ENCODE results near the gene SUPT20HL2.
"Not testable (repeated sequence)": the region's sequence is repeated elsewhere in the genome, so short reads cannot be mapped to it uniquely, and the experiment has no call there.

SUPT20HL2 gene

DNA sequence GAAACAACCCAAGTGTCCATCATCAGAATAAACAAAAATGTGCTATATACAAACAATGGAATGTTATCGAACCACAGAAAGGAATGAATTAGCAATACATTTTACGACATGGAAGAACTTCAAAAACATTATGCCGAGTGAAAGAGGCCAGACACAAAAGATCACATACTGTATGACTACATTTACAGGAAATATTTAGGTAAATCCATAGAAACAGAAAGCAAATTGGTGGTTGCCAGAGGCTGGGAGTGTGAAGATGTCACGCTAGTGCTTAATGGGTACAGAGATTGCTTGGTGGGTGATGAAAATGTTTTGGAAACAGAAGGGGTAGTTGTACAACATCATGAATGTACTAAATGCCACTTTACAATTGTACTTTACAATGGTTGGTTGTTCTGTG, 5.1 kb downstream of the SUPT20HL2 start:
- DNase-seq: not testable (repeated sequence)

DNA sequence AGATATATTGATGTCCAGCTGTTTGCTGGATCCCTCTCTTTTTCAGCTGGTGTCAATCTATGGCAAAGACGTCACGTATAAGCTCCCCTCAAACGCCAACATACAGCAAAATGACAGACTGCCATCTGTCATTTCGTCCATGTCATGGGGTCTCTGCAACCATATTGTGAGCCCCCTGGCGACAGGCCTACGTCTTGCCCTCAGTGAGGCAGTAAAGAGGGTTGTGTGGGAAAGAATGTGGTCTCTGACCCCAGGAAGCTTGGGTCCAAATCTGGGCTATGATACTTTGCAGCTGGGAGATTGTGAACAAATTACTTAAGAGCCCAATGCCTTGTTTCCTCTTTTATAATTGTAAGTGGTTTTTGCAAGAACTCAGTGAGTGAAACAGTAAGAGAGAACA, 7.4 kb downstream of the SUPT20HL2 start:
- DNase-seq: peak; percentile 13

DNA sequence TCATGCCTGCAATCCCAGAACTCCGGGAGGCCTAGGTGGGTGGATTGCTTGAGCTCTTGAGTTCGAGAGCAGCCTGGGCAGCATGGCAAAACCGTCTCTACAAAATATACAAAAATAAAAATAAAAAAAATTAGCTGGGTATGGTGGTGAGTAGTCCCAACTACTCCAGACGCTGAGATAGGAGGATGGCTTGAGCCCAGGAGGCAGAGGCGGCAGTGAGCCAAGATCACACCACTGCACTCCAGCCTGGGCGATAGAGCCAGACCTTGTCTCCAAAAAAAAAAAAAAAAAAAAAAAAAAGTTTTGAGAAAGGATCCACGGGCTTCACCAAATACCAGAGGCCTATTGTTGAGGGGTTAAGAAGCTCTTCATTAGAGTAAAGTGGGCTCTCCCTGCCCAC, 8.0 kb downstream of the SUPT20HL2 start:
- no peak for DNase-seq

DNA sequence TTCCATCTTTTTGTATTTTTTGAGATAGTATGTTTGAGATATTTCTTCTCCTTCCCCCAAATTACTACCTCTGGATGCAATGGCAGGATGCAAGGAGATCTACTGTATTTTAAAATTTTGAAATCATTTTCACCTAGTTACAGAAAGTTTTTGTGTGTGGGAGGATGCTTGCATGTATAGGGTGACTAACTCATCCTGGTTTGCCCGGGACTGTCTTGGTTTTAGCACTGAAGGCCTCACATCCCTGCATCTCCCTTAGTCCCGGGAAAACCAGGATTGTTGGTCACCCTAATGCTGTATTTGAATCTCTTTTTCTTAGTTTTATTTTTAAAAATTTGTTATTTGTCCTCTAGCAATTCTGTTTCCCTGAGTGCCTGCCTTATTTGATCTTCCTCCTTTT, 12.1 kb downstream of the SUPT20HL2 start:
- DNase-seq: no peak

DNA sequence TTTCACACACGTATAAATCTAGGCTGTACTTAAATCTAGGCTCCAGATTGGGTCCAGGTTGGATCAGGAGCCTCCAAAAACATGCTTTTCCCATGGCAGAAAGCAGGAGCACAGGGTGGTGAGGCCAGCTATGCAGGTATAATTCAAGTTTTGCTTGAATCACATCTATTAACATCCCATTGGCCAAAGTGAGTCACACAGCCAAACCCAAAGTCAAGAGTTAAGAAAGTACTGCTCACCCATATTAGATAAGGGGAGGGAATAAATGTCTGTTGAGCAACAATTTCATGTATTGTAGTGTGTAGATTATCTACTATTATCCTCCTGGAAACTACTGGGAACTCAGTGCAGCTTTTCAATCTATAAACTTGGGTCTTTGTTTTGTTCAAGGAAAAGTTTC, 12.8 kb downstream of the SUPT20HL2 start:
- no peak for DNase-seq

DNA sequence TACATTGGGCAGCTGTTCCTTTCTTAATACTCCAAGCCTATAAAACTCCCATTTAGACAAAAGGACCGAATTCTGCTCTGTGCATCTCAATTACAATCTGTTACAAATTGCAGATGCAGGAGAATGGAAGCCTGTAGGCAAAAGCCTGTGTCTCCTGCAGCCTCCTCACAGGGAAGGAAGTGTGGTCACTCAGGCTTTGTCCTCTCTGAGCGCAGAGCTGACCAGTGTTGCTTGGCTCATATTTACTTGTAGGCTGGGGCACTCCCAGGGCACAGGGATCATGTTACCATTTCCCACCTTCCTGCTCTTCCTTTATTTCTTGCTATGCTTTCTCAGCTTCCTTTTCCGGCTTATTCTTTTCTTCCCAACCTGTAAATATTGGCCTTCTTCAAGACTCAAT, 15.7 kb downstream of the SUPT20HL2 start:
- no peak for DNase-seq

DNA sequence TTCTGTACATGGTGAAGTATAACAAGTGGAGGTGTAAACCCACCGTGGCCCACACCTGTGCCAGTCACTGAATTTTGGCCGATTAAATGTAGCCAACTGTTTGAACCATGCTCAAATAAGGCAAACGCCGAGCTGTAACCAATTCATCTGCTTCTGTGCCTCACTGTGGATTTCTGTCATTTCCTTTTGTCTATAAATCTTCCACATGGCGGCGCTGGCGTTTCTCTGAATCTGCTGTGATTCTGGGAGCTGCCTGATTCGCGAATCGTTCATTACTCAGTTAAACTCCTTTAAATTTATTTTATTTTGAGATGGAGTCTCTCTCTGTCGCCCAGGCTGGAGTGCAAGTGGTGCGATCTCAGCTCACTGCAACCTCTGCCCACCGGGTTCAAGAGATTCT, 19.2 kb downstream of the SUPT20HL2 start:
- DNase-seq: peak; percentile 26

DNA sequence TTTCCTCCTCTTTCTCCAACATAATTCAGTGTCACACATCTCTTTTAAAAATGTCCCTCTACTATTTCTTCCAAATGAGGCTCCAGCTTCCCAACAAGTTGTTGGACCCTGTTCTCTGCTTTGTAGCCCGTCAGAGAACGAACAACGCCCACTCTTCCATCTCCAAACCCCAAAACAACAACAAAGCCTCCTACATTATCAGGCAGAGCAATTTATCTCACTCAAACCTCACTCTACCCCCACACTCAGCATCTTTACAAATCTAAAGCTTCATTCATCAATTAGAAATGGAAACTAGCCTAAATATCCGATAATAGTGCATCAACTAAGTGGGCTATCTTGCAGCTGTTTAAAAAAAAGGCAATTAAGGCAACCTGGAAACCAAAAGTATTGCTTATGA, 20.5 kb downstream of the SUPT20HL2 start:
- DNase-seq: no peak

DNA sequence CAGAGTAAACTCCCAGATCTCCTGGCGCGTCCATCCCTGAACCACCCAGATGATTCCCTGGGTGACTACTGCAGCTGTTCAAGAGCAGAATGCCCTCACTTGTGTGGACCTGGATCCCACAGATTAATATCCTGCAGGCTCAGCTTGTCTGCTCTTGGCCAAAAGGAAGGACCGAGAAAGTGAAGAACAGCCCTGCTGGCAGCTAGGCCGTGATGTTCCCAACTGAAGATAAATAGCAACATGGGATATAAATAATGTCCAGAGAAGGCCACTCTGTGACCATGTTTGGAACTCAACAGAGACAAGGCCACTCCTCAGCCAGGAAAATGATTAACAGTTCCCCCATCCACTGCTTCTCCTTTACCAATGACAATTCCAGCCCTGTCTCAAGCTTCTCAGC, 21.5 kb downstream of the SUPT20HL2 start:
- no peak for DNase-seq

DNA sequence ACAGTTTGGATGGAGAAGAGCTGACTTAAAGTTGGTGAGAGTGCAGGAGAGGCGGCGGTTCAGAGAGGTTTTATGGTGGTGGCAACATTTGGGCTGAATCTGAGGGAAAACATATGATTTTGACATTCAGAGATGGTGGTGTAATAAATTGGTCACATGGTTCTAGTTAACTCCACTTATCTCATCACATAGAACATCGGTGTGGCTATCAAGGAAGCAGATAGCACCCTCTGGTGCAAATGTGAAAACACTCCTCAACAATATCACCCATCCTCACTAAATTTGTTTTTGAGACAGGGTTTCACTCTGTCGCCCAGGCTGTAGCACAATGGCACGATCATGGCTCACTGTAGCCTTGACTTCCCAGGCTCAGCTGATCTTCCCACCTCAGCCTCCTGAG, 28.8 kb downstream of the SUPT20HL2 start:
- DNase-seq: no peak

DNA sequence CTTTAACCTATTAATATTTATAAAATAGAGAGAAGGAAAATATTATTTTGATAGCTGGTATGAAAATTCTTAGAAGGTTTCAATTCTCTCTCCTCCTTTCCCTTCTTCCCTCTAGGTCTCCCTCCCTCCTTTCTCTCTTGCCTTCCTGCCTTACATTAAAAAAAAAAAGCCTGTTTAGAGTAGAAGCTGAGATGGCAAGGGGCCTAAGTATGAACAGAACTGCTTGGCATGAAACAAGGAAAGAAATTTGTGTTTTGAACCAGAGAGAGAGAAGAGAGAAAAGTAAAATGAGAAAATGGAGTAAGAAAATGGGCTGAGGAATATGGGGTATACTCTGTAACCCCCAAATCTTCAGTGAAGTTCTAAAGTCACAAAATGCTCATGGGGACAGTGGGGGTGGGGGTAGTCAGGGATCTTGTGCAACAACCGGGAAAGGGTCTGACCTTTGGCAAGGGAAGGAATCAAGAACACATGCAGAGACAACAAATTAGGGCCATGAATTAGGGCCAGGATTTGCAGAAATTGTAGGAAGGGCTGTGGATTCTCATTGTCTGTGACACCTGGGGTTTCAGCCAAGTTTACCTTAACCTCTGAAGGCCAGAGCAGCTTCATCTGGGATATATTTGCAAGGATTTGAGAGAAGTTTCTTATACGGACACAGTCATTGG, 30.6 kb downstream of the SUPT20HL2 start:
- peak; percentile 6 for DNase-seq

DNA sequence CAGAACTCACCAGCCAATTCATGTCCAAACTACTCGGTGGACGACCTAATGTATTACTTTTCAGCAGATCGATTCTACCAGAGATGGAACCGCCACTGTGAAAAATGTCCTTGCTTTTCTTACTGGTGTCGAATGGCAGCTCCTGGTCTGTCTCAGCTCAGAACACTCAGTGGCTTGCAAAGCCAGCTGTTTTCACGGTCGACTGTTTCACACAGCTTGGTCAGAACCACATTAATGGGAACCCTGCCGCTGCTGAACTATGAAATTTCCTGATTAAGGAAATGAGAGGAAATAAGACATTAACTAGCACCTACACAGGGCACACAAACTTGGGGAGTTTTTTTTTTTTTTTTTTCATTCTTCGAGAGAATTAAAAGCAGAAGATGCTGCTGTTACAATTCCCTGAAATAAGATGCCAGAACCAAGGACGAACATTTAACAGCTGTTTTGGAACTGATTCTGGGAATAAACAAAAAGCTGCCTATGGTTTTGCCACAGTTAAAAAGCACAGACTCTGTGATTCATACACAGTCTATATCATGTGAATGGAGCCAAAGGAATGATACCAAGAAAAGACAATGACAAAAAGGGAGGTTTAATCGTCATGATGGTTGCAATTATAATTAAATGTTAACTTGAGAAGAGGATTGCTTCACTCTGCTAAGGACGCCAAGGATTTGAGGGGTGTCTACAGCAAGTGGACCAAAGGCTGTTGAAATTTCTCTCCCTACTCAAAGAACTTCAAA, 31.3 kb downstream of the SUPT20HL2 start:
- DNase-seq: peak; percentile 38

DNA sequence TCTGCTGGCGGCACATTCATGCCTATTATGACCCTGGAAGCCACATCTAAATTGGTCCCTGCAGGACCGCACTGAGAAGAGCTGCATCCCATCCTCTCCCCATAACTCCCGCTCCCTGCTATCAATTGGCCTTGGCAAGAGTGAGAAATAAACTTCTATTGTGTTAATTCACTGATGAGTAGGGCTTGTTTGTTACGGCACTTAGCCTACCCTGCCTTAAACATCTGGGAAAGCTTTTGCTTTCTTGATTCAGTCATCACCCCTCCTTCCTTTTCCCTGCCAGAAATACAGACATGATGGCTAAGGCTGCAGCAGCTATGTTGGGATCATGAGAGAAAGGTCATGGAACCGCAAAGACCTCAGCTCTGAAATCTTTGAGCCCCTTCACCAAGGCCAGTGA, 36.5 kb downstream of the SUPT20HL2 start:
- DNase-seq: no peak

DNA sequence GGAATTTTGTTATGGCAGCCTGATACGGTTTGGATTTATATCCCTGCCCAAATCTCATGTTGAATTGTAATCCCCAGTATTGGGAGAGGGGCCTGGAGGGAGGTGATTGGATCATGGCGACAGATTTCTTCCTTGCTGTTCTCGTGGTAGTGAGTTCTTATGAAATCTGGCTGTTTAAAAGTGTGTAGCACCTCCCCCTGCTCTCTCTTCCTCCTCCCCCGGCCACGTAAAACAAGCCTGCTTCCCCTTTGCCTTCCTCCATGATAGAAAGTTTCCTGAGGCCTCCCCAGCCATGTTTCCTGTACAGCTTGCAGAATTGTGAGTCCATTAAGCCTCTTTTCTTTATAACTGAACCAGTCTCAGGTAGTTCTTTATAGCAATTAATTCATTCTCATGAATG, 37.9 kb downstream of the SUPT20HL2 start:
- DNase-seq: no peak

DNA sequence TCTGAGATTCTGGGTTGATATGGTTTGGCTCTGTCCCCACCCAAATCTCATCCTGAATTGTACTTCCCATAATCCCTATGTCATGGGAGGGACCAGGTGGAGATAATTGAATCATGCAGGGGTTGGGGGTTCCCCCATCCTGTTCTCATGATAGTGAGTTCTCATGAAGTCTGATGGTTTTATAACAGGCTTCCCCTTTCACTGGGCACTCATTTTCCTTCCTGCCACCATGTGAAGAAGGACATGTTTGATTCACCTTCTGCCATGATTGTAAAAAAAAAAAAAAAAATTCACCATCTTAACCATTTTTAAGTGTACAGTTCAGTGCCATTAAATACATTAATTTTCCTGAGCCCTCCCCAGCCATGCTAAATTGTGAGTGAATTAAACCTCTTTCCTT, 42.6 kb downstream of the SUPT20HL2 start:
- no peak for DNase-seq

DNA sequence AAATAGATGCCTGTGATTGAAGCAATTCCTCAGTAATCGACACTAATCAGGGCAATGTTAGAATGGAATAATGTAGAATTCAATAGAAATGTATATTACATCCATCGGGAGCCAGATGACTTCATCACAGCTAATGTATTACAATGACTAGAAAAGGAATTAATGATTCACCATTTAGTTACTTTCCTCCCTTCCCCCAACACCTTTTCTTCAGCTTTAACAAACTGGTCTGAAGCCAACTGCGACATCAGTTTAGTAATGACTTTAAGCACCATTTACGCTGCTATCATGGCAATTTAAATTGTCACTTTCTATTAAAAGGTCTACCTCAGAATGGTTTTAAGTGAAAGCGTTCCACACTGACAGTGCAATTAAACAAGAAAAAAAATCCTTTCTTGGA, 45.1 kb downstream of the SUPT20HL2 start:
- no peak for DNase-seq

DNA sequence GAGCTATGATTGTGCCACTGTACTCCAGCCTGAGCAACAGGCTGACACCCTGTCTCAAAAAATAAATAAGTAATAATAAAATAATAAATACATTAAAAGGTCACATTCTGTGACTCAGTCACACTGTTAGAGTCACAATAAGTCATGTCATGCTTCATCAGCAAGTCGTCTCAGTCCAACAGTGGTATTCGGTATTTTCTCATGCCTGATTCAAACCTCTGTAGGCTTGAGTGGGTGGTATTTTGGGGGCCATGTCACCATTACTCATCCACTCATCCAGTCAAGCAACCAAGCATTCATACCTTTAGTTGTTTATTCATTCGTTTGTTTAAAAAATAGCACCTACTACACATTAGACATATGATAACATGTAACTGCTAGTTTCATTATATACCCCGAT, 46.9 kb downstream of the SUPT20HL2 start:
- DNase-seq: no peak

DNA sequence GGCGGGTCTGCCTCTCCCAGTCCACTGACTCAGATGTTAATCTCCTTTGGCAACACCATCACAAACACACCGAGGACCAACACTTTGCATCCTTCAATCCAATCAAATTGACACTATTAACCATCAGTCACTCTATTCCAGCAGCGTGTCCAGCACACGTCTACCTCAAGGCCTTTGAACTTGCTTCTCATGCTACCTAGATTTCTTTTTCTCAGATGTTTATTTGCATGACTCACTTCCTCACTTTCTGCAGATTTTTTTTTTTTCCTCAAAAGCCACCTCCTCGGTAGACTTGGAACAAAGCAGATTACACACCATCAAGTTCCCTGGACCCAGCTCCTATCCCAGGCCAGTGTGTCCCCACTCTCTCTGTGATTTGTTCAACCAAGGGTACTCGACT, 49.5 kb downstream of the SUPT20HL2 start:
- no peak for DNase-seq

DNA sequence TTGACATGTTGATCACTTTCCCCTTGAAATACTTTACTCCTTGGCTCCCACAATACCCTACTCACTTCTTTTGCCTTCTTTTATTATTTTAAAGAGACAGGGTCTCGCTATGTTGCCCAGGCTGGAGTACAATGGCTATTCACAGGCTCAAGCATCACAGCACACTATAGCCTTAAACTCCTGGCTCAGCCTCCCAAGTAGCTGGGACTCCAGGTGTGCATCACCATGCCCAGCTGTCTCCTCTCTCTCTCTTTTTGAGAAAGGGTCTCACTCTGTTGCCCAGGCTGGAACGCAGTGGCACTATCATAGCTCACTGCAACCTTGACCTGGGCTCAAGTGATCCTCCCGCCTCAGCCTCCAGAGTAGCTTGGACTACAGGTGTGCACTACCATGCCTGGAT, 51.6 kb downstream of the SUPT20HL2 start:
- no peak for DNase-seq

Measured in eye (tissue), 1 donor.